Measurements from ENCODE around the gene RPL29.

Gene RPL29

GRCh38 chr3:51964521-51964920 lies 31.2 kb downstream of the RPL29 start:
- Histone ChIP-seq H3K27ac (no peak overlapping the region), H3K36me3 (replicated peaks) (peaks cover 2% of the 10 kb centered on the region), H3K4me3 (ENCODE audit: low read depth, low read length) (no peak overlapping the region), H3K27me3 (replicated peaks) (no peaks in the 10 kb centered on the region)
- no peak for TF ChIP-seq CTCF (IDR thresholded peaks at IDR 0.05; ENCODE audit: low read depth, low read length, missing control alignments)
- no peak for DNase-seq
- in situ Hi-C loops (cut with HindIII; ENCODE audit: low pct_ligation_motif_present, low sequenced_read_pairs), result no loop called here

GRCh38 chr3:51963951-51964451 lies 31.7 kb downstream of the RPL29 start:
- H3K27me3 ChIP-seq (replicated peaks), result no peaks in the 10 kb centered on the region
- no peak for DNase-seq

GRCh38 chr3:51962854-51963530 lies 32.7 kb downstream of the RPL29 start:
- Histone ChIP-seq H3K27ac (no peak overlapping the region), H3K36me3 (replicated peaks) (peaks cover 2% of the 10 kb centered on the region), H3K4me3 (ENCODE audit: low read depth, low read length) (no peak overlapping the region), H3K27me3 (replicated peaks) (no peaks in the 10 kb centered on the region)
- in situ Hi-C loops (cut with HindIII; ENCODE audit: low pct_ligation_motif_present, low sequenced_read_pairs), result no loop called here
- DNase-seq, result no peak
- no peak for TF ChIP-seq CTCF (IDR thresholded peaks at IDR 0.05; ENCODE audit: low read depth, low read length, missing control alignments)

More at GRCh38 chr3:51963951-51964451, 31.7 kb downstream of the RPL29 start:
- in situ Hi-C loops (cut with HindIII; ENCODE audit: low pct_ligation_motif_present, low sequenced_read_pairs), result no loop called here
- no peak for TF ChIP-seq CTCF (IDR thresholded peaks at IDR 0.05; ENCODE audit: low read depth, low read length, missing control alignments)
- H3K27ac ChIP-seq, result no peak overlapping the region
- peaks cover 2% of the 10 kb centered on the region for H3K36me3 ChIP-seq (replicated peaks)
- no peak overlapping the region for H3K4me3 ChIP-seq (ENCODE audit: low read depth, low read length)

GRCh38 chr3:51961602-51962569 lies 33.8 kb downstream of the RPL29 start:
- Histone ChIP-seq H3K4me3 (ENCODE audit: low read depth, low read length) (no peak overlapping the region), H3K27ac (no peak overlapping the region), H3K27me3 (replicated peaks) (no peaks in the 10 kb centered on the region), H3K36me3 (replicated peaks) (peaks cover 2% of the 10 kb centered on the region)
- in situ Hi-C loops (cut with HindIII; ENCODE audit: low pct_ligation_motif_present, low sequenced_read_pairs), result no loop called here
- DNase-seq, result no peak
- TF ChIP-seq CTCF (IDR thresholded peaks at IDR 0.05; ENCODE audit: low read depth, low read length, missing control alignments), result no peak

- Histone ChIP-seq H3K27ac (no peak overlapping the region), H3K27me3 (replicated peaks) (no peaks in the 10 kb centered on the region), H3K4me3 (ENCODE audit: low read depth, low read length) (no peak overlapping the region), H3K36me3 (replicated peaks) (peaks cover 2% of the 10 kb centered on the region)
- no peak for DNase-seq
- in situ Hi-C loops (cut with HindIII; ENCODE audit: low pct_ligation_motif_present, low sequenced_read_pairs), result no loop called here
- no peak for TF ChIP-seq CTCF (IDR thresholded peaks at IDR 0.05; ENCODE audit: low read depth, low read length, missing control alignments)
Measured at GRCh38 chr3:51961011-51961410, 34.7 kb downstream of the RPL29 start.
